GM23338 (cell line): ENCODE measurements around the gene EXOC2. TPM values are rescaled to one million over a fixed set of nuclear protein-coding genes. Genes with fewer than 3 reads are reported as not detected.

Source experiments
- ATAC-seq: fragments of 200-7000 bp; cut with Tn5 transposase; 3 replicates; pipeline ENCODE4 v1.9.1; 2020
- DNase-seq: peaks from one replicate; pipeline ENCODE4 v3.0.0-alpha.2; 2015; ENCODE audit warnings: low spot score
- H2AFZ ChIP-seq: fragments of 200-600 bp; sonication (generic); 2 replicates; pipeline ENCODE4 v1.8.0; 2016; ENCODE audit warnings: antibody characterized with exemption, mild to moderate bottlenecking, moderate library complexity
- H3F3A ChIP-seq: fragments of 200-600 bp; sonication (generic); replicated peaks from 2 replicates; pipeline ENCODE4 v1.8.0; 2017; ENCODE audit warnings: antibody characterized with exemption, mixed run types, low read depth
- H3K27ac ChIP-seq: fragments of 200-600 bp; sonication (generic); 2 replicates; pipeline ENCODE4 v1.6.1; 2016; ENCODE audit warnings: low read depth
- H3K27me3 ChIP-seq: fragments of 200-600 bp; sonication (generic); 2 replicates; pipeline ENCODE4 v1.8.0; 2016; ENCODE audit warnings: mild to moderate bottlenecking, mixed run types, moderate library complexity; ENCODE audit not compliant: insufficient read depth
- H3K36me3 ChIP-seq: fragments of 200-600 bp; sonication (generic); 2 replicates; pipeline ENCODE4 v1.8.0; 2016; ENCODE audit warnings: mild to moderate bottlenecking; ENCODE audit not compliant: insufficient read depth
- H3K4me1 ChIP-seq: fragments of 200-600 bp; sonication (generic); 2 replicates; pipeline ENCODE4 v1.8.0; 2016; ENCODE audit warnings: mild to moderate bottlenecking, moderate library complexity; ENCODE audit not compliant: insufficient read depth
- H3K4me2 ChIP-seq: fragments of 200-600 bp; sonication (generic); 2 replicates; pipeline ENCODE4 v1.7.1; 2017; ENCODE audit warnings: mixed run types
- H3K4me3 ChIP-seq: fragments of 200-600 bp; sonication (generic); 2 replicates; pipeline ENCODE4 v1.6.1; 2016; ENCODE audit warnings: mixed run types
- H3K79me2 ChIP-seq: fragments of 200-600 bp; sonication (generic); replicated peaks from 2 replicates; pipeline ENCODE4 v1.8.0; 2017; ENCODE audit warnings: mild to moderate bottlenecking; ENCODE audit not compliant: insufficient read depth
- H3K9me2 ChIP-seq: fragments of 200-600 bp; sonication (generic); 2 replicates; pipeline ENCODE4 v1.8.0; 2017; ENCODE audit not compliant: insufficient read depth
- H4K20me1 ChIP-seq: fragments of 200-600 bp; sonication (generic); replicated peaks from 2 replicates; pipeline ENCODE4 v1.8.0; 2017; ENCODE audit warnings: mild to moderate bottlenecking; ENCODE audit not compliant: insufficient read depth
- H3K27ac Mint-ChIP-seq: 2 replicates; pipeline ENCODE4 v1.8.0; 2020; ENCODE audit warnings: inconsistent platforms, mild to moderate bottlenecking, moderate library complexity, mixed read lengths
- H3K27me3 Mint-ChIP-seq: 3 replicates; pipeline ENCODE4 v1.8.0; 2022; ENCODE audit warnings: low read depth, mild to moderate bottlenecking, moderate library complexity, mixed read lengths, inconsistent platforms; ENCODE audit not compliant: insufficient read depth, poor library complexity
- H3K36me3 Mint-ChIP-seq: 3 replicates; pipeline ENCODE4 v1.8.0; 2021; ENCODE audit warnings: low read depth, mild to moderate bottlenecking, inconsistent platforms, moderate library complexity, mixed read lengths
- H3K4me1 Mint-ChIP-seq: 3 replicates; pipeline ENCODE4 v1.8.0; 2020; ENCODE audit warnings: mild to moderate bottlenecking, inconsistent platforms, mixed read lengths
- H3K4me3 Mint-ChIP-seq: 3 replicates; pipeline ENCODE4 v1.8.0; 2021; ENCODE audit warnings: moderate library complexity, mild to moderate bottlenecking, inconsistent platforms, mixed read lengths
- H3K9me3 Mint-ChIP-seq: 3 replicates; pipeline ENCODE4 v1.8.0; 2020; ENCODE audit warnings: moderate library complexity, mild to moderate bottlenecking, inconsistent platforms, mixed read lengths
- CREB1 ChIP-seq: fragments of 250-450 bp; sonication (Bioruptor Pico); IDR thresholded peaks from 2 replicates; pipeline ENCODE4 v1.5.0; 2020; ENCODE audit warnings: low read depth, mild to moderate bottlenecking, moderate library complexity
- CTCF ChIP-seq, 2 experiments: fragments of 200-600 bp in 1 of 2; sonication (generic) in 1 of 2; conservative IDR thresholded peaks; 2 replicates each; pipeline versions ENCODE4 v1.5.1 to v1.6.1; 2016 to 2017; ENCODE audit warnings: antibody characterized with exemption in 2 of 2, low read depth in 2 of 2, mild to moderate bottlenecking in 2 of 2, moderate library complexity in 1 of 2
- EZH2 ChIP-seq: fragments of 200-600 bp; sonication (generic); IDR thresholded peaks from one replicate; pipeline ENCODE4 v1.8.0; 2017; ENCODE audit warnings: antibody characterized with exemption, mild to moderate bottlenecking, low read depth; ENCODE audit not compliant: unreplicated experiment
- EZH2phosphoT487 ChIP-seq: fragments of 200-600 bp; sonication (generic); IDR thresholded peaks from one replicate; pipeline ENCODE4 v1.8.1; 2018; ENCODE audit warnings: antibody characterized with exemption; ENCODE audit not compliant: unreplicated experiment
- JUNB ChIP-seq: IDR thresholded peaks from one replicate; pipeline ENCODE4 v1.6.1; 2016; ENCODE audit warnings: antibody characterized with exemption; ENCODE audit not compliant: unreplicated experiment
- NANOG ChIP-seq: IDR thresholded peaks from 2 replicates; pipeline ENCODE4 v1.6.1; 2016; ENCODE audit warnings: antibody characterized with exemption, borderline replicate concordance
- STAT1 ChIP-seq: IDR thresholded peaks from one replicate; pipeline ENCODE4 v1.6.1; 2016; ENCODE audit warnings: antibody characterized with exemption; ENCODE audit not compliant: unreplicated experiment
- ZNF114 ChIP-seq: fragments of 250-450 bp; sonication (Bioruptor Pico); IDR thresholded peaks from 2 replicates; pipeline ENCODE4 v1.5.0; 2020; ENCODE audit warnings: mild to moderate bottlenecking, moderate library complexity
- ZNF331 ChIP-seq: fragments of 250-450 bp; sonication (Bioruptor Pico); IDR thresholded peaks from 2 replicates; pipeline ENCODE4 v1.5.0; 2020; ENCODE audit warnings: low read depth, mild to moderate bottlenecking, moderate library complexity
- polyA plus RNA-seq: library from polyadenylated mRNA; unstranded; fragments of >200 nt; fragmentation: Nextera tagmentation; extraction: Ambion mirVana; gene quantifications from 2 replicates; pipeline ENCODE4 v1.2.1, GENCODE V29; 2016
- total RNA-seq: library from RNA; depleted of rRNA; stranded (reverse); fragments of >200 nt; shearing (Covaris generic); gene quantifications from 2 replicates; pipeline ENCODE4 v1.2.3, GENCODE V29; 2014
- TF ChIP-seq, protein P1 (sequence below): fragments of 250-450 bp; sonication (Bioruptor Pico); IDR thresholded peaks from 2 replicates; pipeline ENCODE4 v1.5.0; 2020; ENCODE audit warnings: mild to moderate bottlenecking, moderate library complexity

Gene EXOC2
- total and polyA plus RNA-seq, 2 experiments from 2014 or later, result 28.7 to 93.6 TPM

- Histone ChIP-seq H3K27ac (no peak overlapping the region), H3K4me3 (no peak overlapping the region), H3K79me2 (no peaks in the 10 kb centered on the region), H4K20me1 (no peaks in the 10 kb centered on the region), H3K4me1 (no peaks in the 10 kb centered on the region), H3F3A (no peaks in the 10 kb centered on the region), H2AFZ (no peak overlapping the region), H3K36me3 (no peaks in the 10 kb centered on the region), H3K4me2 (no peak overlapping the region), H3K27me3 (no peaks in the 10 kb centered on the region), H3K9me2 (no peaks in the 10 kb centered on the region)
- peaks cover 2% of the 10 kb centered on the region for H3K27me3 Mint-ChIP-seq
- no peak for ATAC-seq
- no peak overlapping the region for H3K4me3 Mint-ChIP-seq
- H3K36me3 Mint-ChIP-seq, result no peaks in the 10 kb centered on the region
- H3K4me1 Mint-ChIP-seq, result no peaks in the 10 kb centered on the region
- peaks cover 7% of the 10 kb centered on the region; the same call in 1 of the 3 replicates for H3K9me3 Mint-ChIP-seq
- H3K27ac Mint-ChIP-seq, result no peak overlapping the region
- TF ChIP-seq EZH2phosphoT487, result no peak
- TF ChIP-seq CREB1 (CRISPR knock-in tag), result no peak
- no peak for DNase-seq
Observed at GRCh38 chr6:437037-437392, 255.9 kb downstream of the EXOC2 start.

GRCh38 chr6:436308-437036, 256.5 kb downstream of the EXOC2 start:
- Histone ChIP-seq H3K79me2 (no peaks in the 10 kb centered on the region), H3K27me3 (no peaks in the 10 kb centered on the region), H3K9me2 (no peaks in the 10 kb centered on the region), H3K4me1 (no peaks in the 10 kb centered on the region), H4K20me1 (no peaks in the 10 kb centered on the region), H3F3A (no peaks in the 10 kb centered on the region), H3K36me3 (no peaks in the 10 kb centered on the region), H3K4me2 (no peak overlapping the region), H3K4me3 (no peak overlapping the region), H2AFZ (no peak overlapping the region), H3K27ac (no peak overlapping the region)
- no peak overlapping the region for H3K27ac Mint-ChIP-seq
- H3K9me3 Mint-ChIP-seq, result peaks cover 7% of the 10 kb centered on the region; the same call in 1 of the 3 replicates
- peaks cover 2% of the 10 kb centered on the region for H3K27me3 Mint-ChIP-seq
- ATAC-seq (no peak), DNase-seq (no peak)
- no peaks in the 10 kb centered on the region for H3K36me3 Mint-ChIP-seq
- TF ChIP-seq, protein P1, sequence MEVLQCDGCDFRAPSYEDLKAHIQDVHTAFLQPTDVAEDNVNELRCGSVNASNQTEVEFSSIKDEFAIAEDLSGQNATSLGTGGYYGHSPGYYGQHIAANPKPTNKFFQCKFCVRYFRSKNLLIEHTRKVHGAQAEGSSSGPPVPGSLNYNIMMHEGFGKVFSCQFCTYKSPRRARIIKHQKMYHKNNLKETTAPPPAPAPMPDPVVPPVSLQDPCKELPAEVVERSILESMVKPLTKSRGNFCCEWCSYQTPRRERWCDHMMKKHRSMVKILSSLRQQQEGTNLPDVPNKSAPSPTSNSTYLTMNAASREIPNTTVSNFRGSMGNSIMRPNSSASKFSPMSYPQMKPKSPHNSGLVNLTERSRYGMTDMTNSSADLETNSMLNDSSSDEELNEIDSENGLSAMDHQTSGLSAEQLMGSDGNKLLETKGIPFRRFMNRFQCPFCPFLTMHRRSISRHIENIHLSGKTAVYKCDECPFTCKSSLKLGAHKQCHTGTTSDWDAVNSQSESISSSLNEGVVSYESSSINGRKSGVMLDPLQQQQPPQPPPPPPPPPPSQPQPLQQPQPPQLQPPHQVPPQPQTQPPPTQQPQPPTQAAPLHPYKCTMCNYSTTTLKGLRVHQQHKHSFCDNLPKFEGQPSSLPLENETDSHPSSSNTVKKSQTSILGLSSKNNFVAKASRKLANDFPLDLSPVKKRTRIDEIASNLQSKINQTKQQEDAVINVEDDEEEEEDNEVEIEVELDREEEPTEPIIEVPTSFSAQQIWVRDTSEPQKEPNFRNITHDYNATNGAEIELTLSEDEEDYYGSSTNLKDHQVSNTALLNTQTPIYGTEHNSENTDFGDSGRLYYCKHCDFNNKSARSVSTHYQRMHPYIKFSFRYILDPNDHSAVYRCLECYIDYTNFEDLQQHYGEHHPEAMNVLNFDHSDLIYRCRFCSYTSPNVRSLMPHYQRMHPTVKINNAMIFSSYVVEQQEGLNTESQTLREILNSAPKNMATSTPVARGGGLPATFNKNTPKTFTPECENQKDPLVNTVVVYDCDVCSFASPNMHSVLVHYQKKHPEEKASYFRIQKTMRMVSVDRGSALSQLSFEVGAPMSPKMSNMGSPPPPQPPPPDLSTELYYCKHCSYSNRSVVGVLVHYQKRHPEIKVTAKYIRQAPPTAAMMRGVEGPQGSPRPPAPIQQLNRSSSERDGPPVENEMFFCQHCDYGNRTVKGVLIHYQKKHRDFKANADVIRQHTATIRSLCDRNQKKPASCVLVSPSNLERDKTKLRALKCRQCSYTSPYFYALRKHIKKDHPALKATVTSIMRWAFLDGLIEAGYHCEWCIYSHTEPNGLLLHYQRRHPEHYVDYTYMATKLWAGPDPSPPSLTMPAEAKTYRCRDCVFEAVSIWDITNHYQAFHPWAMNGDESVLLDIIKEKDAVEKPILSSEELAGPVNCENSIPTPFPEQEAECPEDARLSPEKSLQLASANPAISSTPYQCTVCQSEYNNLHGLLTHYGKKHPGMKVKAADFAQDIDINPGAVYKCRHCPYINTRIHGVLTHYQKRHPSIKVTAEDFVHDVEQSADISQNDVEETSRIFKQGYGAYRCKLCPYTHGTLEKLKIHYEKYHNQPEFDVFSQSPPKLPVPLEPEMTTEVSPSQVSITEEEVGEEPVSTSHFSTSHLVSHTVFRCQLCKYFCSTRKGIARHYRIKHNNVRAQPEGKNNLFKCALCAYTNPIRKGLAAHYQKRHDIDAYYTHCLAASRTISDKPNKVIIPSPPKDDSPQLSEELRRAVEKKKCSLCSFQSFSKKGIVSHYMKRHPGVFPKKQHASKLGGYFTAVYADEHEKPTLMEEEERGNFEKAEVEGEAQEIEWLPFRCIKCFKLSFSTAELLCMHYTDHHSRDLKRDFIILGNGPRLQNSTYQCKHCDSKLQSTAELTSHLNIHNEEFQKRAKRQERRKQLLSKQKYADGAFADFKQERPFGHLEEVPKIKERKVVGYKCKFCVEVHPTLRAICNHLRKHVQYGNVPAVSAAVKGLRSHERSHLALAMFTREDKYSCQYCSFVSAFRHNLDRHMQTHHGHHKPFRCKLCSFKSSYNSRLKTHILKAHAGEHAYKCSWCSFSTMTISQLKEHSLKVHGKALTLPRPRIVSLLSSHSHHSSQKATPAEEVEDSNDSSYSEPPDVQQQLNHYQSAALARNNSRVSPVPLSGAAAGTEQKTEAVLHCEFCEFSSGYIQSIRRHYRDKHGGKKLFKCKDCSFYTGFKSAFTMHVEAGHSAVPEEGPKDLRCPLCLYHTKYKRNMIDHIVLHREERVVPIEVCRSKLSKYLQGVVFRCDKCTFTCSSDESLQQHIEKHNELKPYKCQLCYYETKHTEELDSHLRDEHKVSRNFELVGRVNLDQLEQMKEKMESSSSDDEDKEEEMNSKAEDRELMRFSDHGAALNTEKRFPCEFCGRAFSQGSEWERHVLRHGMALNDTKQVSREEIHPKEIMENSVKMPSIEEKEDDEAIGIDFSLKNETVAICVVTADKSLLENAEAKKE (CRISPR knock-in tag), result no peak
- no peak for TF ChIP-seq STAT1
- TF ChIP-seq NANOG, result no peak
- TF ChIP-seq CTCF (conservative IDR thresholded peaks at IDR 0.05; ENCODE audit: low read depth in 2 of 2), result no peak
- no peak for TF ChIP-seq EZH2
- no peak for TF ChIP-seq CREB1 (CRISPR knock-in tag)
- TF ChIP-seq ZNF114 (CRISPR knock-in tag), result no peak
- no peak for TF ChIP-seq ZNF331 (CRISPR knock-in tag)
- no peak for TF ChIP-seq JUNB
- H3K4me3 Mint-ChIP-seq, result no peak overlapping the region
- no peaks in the 10 kb centered on the region for H3K4me1 Mint-ChIP-seq
